Measurements from ENCODE around the gene CCSER1. TPM values are rescaled to one million over a fixed set of nuclear protein-coding genes. Genes with fewer than 3 reads are reported as not detected.

CCSER1 gene
- total and polyA plus RNA-seq, 2 of the 8 experiments (the other 6 are each of a cell fraction or from before 2014, with no cell fraction given): 0.26 to 0.84 TPM

DNA sequence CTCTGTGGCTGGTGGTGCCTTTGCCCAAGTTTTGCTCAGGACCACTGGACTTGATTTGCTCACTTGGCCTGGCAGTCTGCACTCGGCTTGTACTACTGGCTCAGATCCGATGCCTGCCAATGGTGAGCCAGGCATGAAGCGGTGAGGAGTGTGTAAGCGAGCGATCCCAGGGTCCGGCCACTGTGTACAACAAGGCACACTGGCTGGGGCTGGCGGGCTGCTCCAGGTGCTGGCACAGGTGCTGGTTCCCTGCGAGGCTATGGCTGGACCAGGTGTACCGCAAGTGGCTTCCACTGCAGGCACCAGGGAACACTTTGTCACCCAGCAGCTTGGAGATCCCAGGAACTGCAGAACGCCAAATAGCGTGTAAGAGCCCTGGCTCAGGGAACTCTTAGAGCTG, 329.7 kb downstream of the CCSER1 start:
- no peak overlapping the region for H2BK120ac ChIP-seq (replicated peaks; ENCODE audit: low read depth, low read length)
- no peak for DNase-seq (ENCODE audit: low read depth in 1 of 2, low spot score in 2 of 2)
- CTCF ChIA-PET (ENCODE audit: partially characterized antibody): no interaction called here
- no peak overlapping the region for H2AFZ ChIP-seq (ENCODE audit: low read length)
- no peak overlapping the region for H2BK20ac ChIP-seq (ENCODE audit: low read length)
- H3K9ac ChIP-seq (replicated peaks in 1 of 4; ENCODE audit: extremely low read depth in 1 of 4, low read depth in 3 of 4, low read length in 3 of 4): no peak overlapping the region
- H3K18ac ChIP-seq (ENCODE audit: extremely low read depth, low read length): no peak overlapping the region
- H3K4me1 ChIP-seq (replicated peaks in 1 of 4; ENCODE audit: control insufficient read depth in 3 of 4, insufficient read depth in 4 of 4, low read length in 3 of 4): no peaks in the 10 kb centered on the region
- peaks cover 18 to 23% of the 10 kb centered on the region in 2 experiments for H3K9me3 ChIP-seq (ENCODE audit: insufficient read depth in 2 of 2, low read depth in 1 of 2, low read length in 1 of 2)
- no peak overlapping the region for H4K5ac ChIP-seq (ENCODE audit: insufficient read length, low read depth, low read length)
- H3K27ac ChIP-seq (ENCODE audit: low read depth, low read length): no peak overlapping the region
- H4K8ac ChIP-seq (ENCODE audit: extremely low read depth, insufficient read depth, low read length): no peak overlapping the region
- H2BK5ac ChIP-seq (ENCODE audit: low read depth, low read length): no peak overlapping the region
- H3K14ac ChIP-seq (ENCODE audit: insufficient read length): no peak overlapping the region
- H3K23ac ChIP-seq (ENCODE audit: insufficient read length): no peak overlapping the region
- no peak overlapping the region for H3K56ac ChIP-seq (replicated peaks; ENCODE audit: insufficient read length, low read depth, low read length)
- H3K79me1 ChIP-seq (ENCODE audit: low read depth, low read length): no peaks in the 10 kb centered on the region
- no peak overlapping the region for H4K91ac ChIP-seq (replicated peaks; ENCODE audit: insufficient read length, low read length)
- H3K4me3 ChIP-seq (ENCODE audit: extremely low read depth in 1 of 4, insufficient read depth in 2 of 4, low read depth in 3 of 4, low read length in 4 of 4): no peak overlapping the region
- H2BK12ac ChIP-seq (ENCODE audit: low read depth, low read length): no peak overlapping the region
- H3K4me2 ChIP-seq (ENCODE audit: insufficient read depth in 1 of 2, low read depth in 2 of 2, low read length in 2 of 2): no peak overlapping the region
- WGBS, 2 experiments (ENCODE audit: extremely low coverage in 1 of 2, insufficient coverage in 1 of 2, insufficient read length in 1 of 2, insufficient replicate concordance in 2 of 2, low coverage in 1 of 2, low lambda C conversion rate in 2 of 2, missing lambda C conversion rate in 1 of 2): 91% methylated on average over 10 of the region's 11 CpGs; no CpG with 5 or more reads in 1 of the 2 experiments
- FAIRE-seq: no peak
- no peaks in the 10 kb centered on the region for H3K36me3 ChIP-seq (ENCODE audit: control insufficient read depth in 2 of 4, insufficient read depth in 4 of 4, low read length in 3 of 4)
- H3K79me2 ChIP-seq (ENCODE audit: control insufficient read depth in 1 of 2, insufficient read depth in 2 of 2, low read length in 2 of 2): no peaks in the 10 kb centered on the region
- H2BK15ac ChIP-seq (ENCODE audit: low read length): no peak overlapping the region
- H4K20me1 ChIP-seq (replicated peaks in 1 of 2; ENCODE audit: control insufficient read depth in 1 of 2, insufficient read depth in 2 of 2, low read length in 2 of 2): no peaks in the 10 kb centered on the region
- no peaks in the 10 kb centered on the region for H3K27me3 ChIP-seq (replicated peaks in 1 of 4; ENCODE audit: control insufficient read depth in 3 of 4, extremely low read depth in 1 of 4, insufficient read depth in 3 of 4, low read length in 3 of 4)
- H3K4ac ChIP-seq (replicated peaks; ENCODE audit: insufficient read length, low read depth, low read length): no peak overlapping the region
- no peak overlapping the region for H2AK5ac ChIP-seq (ENCODE audit: low read depth, low read length)
- H3K23me2 ChIP-seq (ENCODE audit: low read depth, low read length): no peaks in the 10 kb centered on the region
- POLR2A ChIA-PET (ENCODE audit: partially characterized antibody): no interaction called here
- no peak for TF ChIP-seq POLR2AphosphoS5 (IDR thresholded peaks at IDR 0.05; ENCODE audit: low read depth, low read length)
- TF ChIP-seq CBX5 (IDR thresholded peaks at IDR 0.05; ENCODE audit: low read depth, low read length): no peak
- TF ChIP-seq SUZ12 (IDR thresholded peaks at IDR 0.05; ENCODE audit: low read length): no peak
